GM10266 (cell line): Measurements from ENCODE around the gene MMEL1.

ENCODE experiments used
- DNase-seq: peaks from one replicate; pipeline ENCODE4 v3.0.0; 2012; ENCODE audit errors: extremely low spot score
- TF ChIP-seq, protein P1 (sequence below): IDR thresholded peaks from 2 replicates; pipeline ENCODE4 v1.5.1; 2012; ENCODE audit warnings: mild to moderate bottlenecking, low read depth; ENCODE audit not compliant: control insufficient read depth, insufficient read depth; ENCODE audit errors: missing control alignments

MMEL1 gene

DNA sequence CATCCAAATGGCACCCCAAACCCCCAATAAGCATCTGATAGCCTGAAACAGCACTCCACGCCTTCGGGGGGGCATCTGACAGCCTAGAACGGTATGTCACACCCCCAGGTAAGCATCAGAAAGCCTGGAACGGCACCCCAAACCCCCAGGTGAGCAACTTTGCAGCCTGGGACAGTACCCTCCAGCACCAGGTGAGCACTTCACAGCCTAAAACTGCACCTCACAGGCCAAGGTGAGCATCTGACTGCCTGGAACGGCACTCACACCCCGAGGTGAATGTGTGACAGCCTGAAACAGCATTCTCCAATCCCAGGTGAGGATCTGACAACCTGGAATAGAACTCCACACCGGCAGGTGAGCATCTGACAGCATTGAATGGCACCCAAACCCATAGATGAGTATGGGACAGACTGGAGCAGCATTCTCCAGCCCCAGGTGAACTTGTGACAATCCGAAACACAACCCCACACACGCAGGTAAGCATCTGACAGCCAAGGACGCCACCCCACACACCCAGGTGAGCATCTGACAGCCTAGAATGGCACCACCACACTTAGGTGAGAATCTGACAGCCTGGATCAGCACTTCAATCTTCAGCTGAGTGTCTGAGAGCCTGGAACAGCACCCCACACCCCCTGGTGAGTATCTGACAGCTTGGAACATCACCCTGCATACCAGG is 18.3 kb upstream of the MMEL1 start:
- TF ChIP-seq, protein P1, sequence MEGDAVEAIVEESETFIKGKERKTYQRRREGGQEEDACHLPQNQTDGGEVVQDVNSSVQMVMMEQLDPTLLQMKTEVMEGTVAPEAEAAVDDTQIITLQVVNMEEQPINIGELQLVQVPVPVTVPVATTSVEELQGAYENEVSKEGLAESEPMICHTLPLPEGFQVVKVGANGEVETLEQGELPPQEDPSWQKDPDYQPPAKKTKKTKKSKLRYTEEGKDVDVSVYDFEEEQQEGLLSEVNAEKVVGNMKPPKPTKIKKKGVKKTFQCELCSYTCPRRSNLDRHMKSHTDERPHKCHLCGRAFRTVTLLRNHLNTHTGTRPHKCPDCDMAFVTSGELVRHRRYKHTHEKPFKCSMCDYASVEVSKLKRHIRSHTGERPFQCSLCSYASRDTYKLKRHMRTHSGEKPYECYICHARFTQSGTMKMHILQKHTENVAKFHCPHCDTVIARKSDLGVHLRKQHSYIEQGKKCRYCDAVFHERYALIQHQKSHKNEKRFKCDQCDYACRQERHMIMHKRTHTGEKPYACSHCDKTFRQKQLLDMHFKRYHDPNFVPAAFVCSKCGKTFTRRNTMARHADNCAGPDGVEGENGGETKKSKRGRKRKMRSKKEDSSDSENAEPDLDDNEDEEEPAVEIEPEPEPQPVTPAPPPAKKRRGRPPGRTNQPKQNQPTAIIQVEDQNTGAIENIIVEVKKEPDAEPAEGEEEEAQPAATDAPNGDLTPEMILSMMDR: no peak
- no peak for DNase-seq

GRCh38 chr1:2646837-2647236 is 14.0 kb upstream of the MMEL1 start:
- no peak for DNase-seq
- TF ChIP-seq, protein P1: no peak

DNA sequence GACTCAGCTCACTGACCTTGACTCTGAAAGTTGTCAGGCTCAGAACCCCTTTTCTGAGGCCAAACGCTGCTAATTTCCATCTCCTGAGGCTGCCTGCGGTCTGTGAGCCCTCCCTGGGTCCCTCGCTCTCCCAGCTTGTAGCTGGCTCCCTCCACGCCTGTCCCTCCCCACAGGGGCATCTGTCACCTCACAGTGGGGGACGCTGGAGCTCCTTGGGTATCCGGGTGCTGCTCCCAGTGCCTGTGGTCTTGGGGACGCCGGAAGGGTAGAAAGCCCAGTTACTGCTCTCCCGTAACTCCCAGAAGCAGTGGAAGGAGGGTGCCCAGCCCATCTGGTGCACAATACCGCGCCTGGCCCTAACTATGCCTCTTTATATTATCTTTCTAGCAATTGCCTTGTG is 13.0 kb upstream of the MMEL1 start:
- TF ChIP-seq, protein P1: no peak
- no peak for DNase-seq

GRCh38 chr1:2645143-2645542 is 12.3 kb upstream of the MMEL1 start:
- no peak for DNase-seq
- TF ChIP-seq, protein P1: no peak

GRCh38 chr1:2644591-2645101 is 11.8 kb upstream of the MMEL1 start:
- DNase-seq: no peak
- TF ChIP-seq, protein P1: no peak

- TF ChIP-seq, protein P1: no peak
- DNase-seq: no peak
These were observed 11.4 kb upstream of the MMEL1 start for GRCh38 chr1:2644171-2644570.

- TF ChIP-seq, protein P1: no peak
- no peak for DNase-seq
These were observed 10.7 kb upstream of the MMEL1 start for GRCh38 chr1:2643414-2644077.
